VCaP (cell line): ENCODE data around the gene USP40.

Source experiments
- H3K27ac ChIP-seq: fragments of 450-650 bp; 2 replicates; pipeline ENCODE4 v1.5.1; 2017
- TF ChIP-seq, protein P1 (sequence below): fragments of 450-650 bp; conservative IDR thresholded peaks from 2 replicates; pipeline ENCODE4 v1.5.1; 2017; ENCODE audit warnings: mild to moderate bottlenecking, moderate library complexity

The USP40 gene

DNA sequence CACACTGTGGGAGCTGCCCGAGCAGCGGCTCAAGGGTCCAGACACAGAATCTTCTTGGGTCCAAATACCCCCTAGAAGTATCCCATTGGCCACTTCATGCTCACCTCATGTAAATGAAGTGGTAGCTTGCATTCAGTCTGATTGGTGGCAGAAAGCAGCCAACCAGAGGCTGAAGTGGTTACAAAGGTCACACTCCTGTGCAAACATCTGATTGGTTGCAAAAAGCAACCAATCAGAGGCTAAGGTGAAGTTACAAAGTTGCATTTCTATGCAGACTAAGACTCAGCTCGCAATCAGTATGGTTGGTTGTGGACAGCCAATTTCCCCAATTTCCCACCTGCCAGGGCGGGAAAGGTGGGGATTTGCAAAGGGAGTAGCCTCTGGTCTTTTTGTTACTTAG, 118.0 kb downstream of the USP40 start:
- peak overlapping the region; percentile 13; the same call in 1 of the 2 replicates for H3K27ac ChIP-seq
- TF ChIP-seq, protein P1, sequence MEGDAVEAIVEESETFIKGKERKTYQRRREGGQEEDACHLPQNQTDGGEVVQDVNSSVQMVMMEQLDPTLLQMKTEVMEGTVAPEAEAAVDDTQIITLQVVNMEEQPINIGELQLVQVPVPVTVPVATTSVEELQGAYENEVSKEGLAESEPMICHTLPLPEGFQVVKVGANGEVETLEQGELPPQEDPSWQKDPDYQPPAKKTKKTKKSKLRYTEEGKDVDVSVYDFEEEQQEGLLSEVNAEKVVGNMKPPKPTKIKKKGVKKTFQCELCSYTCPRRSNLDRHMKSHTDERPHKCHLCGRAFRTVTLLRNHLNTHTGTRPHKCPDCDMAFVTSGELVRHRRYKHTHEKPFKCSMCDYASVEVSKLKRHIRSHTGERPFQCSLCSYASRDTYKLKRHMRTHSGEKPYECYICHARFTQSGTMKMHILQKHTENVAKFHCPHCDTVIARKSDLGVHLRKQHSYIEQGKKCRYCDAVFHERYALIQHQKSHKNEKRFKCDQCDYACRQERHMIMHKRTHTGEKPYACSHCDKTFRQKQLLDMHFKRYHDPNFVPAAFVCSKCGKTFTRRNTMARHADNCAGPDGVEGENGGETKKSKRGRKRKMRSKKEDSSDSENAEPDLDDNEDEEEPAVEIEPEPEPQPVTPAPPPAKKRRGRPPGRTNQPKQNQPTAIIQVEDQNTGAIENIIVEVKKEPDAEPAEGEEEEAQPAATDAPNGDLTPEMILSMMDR = no peak

DNA sequence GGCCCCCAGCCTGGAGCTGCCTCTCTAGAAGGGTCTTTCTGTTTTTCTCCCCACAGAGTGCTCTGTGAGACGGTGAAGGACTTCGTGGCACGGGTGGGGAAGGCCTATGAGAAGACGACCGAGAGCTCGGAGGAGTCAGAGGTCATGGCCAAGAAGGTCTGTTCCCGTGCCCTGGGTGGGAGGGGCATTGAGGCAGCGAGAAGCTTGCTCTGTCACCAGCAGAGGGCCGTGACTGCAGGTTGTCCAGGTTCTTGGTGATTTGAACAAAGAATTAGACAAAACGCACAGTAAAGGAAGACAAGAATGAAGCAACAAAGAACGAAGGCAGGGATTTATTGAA, 118.4 kb downstream of the USP40 start:
- TF ChIP-seq, protein P1 = no peak; the same call in 1 of the 2 replicates
- 0 out of 2 replicates have a peak overlapping the region, but pooled peaks have one; percentile 13 for H3K27ac ChIP-seq

DNA sequence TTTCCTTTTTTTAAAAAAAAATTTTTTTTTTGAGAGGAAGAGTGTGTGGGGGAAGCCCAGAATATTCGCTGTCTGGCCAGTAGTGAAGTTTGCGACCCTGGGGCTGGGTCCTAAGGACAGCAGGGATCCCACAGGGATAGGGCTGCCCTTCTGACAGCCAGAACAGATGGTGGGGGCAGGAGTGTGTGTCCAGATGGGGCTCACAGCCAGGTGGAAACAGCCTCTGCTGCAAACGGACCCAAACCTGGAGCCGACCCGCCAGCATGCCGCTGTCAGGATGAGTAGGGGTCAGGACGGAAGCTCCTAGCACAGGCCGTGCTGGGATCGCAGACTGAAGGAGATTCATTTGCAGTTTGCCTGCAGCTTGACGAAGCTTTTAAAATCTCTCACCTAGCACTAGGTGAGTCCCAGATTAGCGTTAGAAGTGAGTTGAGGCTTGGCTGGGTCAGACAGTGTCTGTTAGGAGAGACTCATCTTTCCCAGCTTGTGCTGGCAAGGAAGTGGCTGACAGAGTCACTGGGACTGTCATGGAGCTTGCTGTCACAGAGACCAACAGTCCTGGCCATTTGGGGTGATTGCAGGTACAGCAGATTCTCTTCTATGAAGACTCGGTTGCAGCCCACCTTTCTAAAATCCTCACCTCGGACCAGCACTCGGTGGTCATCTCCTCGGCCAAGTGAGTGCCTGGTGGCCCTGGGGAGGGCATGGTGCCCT, 118.9 kb downstream of the USP40 start:
- TF ChIP-seq, protein P1 = no peak
- H3K27ac ChIP-seq = no peak overlapping the region

DNA sequence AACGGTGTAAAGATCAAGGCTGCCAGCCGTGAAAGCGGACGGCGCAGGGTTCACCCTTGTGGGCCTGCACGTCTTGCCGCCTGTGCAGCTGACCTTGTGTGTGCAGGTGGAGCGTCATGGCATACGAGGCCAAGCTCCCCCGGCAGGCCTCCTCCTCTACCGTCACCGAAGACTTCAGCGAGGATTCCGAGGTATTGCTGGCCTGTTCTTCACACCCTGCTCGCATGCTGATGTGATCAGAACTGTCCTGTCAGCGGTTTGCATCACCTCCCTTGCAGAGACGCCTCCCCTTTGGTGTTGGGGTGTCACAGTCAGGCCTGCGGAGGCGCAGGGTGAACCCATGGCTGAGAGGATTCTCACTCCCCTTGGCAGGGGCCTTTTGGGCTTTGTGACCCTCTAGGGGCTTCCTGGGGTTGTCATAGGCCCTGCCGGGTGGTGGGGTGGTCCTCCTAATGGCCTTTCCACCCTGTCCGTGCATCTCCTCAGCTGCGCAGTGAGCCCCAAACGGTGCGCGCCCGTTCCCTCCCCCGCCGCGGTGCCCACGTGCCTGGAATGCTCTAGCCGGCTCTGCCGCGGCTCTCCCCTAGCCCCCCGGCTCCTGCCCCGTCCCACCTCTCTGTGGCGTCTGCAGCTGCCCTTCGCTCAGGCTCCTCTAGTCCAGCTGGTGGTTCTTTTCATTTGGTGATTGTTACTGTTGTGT, 119.8 kb downstream of the USP40 start:
- H3K27ac ChIP-seq = no peak overlapping the region

DNA sequence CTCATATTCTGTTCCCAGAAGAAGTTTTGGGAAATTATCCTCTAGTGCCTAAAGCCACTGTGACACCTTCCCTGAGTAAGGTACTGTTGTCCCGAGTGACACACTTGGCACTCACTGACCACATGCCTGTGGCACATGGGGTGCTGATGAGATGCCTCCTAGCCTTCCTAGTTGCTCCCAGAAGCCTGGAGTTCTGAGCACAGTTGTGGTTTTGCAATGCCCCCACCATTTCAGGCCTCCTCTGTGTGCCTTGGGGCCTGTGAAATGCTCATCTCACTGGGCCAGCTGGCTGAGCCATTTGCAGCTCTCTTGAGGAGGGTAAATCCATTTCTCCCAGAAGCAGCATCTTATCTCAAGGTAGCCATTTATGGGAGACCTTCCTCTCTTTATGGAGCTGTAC, 120.5 kb downstream of the USP40 start:
- TF ChIP-seq, protein P1 = no peak
- no peak overlapping the region for H3K27ac ChIP-seq

More for the DNA sequence above, 119.8 kb downstream of the USP40 start:
- TF ChIP-seq, protein P1 = no peak

DNA sequence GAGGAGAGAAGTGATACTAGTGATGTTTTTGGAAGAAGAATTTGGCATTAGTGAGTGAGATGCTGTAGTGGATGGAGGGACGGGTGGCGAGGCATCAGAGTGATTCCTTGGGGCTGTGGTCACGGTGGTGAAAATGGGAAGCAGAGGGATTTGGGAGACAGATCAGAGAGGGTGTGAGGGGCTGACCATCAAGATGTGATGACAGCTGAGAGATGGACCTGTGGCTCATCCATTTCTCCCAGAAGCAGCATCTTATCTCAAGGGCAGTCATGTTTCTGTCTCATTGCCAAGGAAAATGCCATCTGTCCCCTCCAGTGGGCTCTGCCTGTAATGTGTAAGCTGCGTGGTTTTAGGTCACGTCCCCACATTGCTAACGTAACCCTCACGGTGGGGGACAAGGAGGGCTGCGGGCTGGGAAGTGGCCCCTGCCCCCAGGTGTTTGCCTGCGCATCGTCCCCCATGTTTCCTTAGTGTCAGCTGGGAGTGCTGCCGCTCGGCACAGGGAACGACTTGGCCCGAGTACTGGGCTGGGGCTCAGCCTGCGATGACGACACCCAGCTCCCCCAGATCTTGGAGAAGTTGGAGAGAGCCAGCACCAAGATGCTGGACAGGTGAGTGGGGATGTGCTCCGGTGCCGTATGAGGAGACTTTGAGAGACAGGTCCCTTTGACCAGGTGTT, 121.3 kb downstream of the USP40 start:
- no peak overlapping the region for H3K27ac ChIP-seq
- TF ChIP-seq, protein P1 = no peak

DNA sequence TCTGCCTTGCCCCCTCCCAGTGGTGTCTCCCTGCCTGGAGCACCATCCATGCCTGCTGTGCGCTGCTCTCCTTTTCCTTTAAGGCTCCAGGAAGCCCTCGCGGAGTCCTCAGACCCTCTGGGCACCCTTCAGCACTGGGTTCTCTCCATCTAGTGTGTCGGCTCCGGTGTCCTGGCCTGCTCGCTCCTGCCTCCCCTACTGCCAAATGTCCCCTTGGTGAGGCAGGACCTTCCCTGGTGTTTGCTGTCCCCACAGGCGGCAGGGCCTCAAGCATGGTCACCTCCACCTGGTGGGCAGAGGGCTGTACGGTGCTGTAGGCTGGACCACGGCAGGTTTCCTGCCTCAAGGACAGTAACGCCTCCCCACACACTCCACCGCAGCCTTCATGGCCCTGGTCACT, 122.1 kb downstream of the USP40 start:
- TF ChIP-seq, protein P1 = no peak
- no peak overlapping the region for H3K27ac ChIP-seq
